Uterus (tissue), 4 donors: Measurements from ENCODE around the gene VSIR. TPM values are rescaled to one million over a fixed set of nuclear protein-coding genes. Genes with fewer than 3 reads are reported as not detected.

Experiments used
- DNase-seq, 2 donors: peaks; one replicate each; pipeline ENCODE4 v3.0.0-alpha.2; 2019 to 2020
- H3K27ac ChIP-seq, 2 donors: fragments of 200-600 bp; sonication (generic); 1 replicate in 1 of 2; 2 replicates in 1 of 2; pipeline ENCODE4 v1.5.1; 2016 to 2018
- H3K27me3 ChIP-seq, 2 donors: fragments of 200-600 bp; sonication (generic); one replicate each; pipeline ENCODE4 v1.5.1; 2018 to 2019; ENCODE audit warnings: control low read depth in 1 of 2
- H3K36me3 ChIP-seq, 2 donors: fragments of 200-600 bp; sonication (generic); one replicate each; pipeline ENCODE4 v1.5.1; 2019; ENCODE audit warnings: control low read depth in 1 of 2
- H3K4me1 ChIP-seq, 2 donors: fragments of 200-600 bp; sonication (generic); one replicate each; pipeline ENCODE4 v1.5.1; 2018 to 2019; ENCODE audit warnings: control low read depth in 1 of 2
- H3K4me3 ChIP-seq, 2 donors: fragments of 200-600 bp; sonication (generic); 1 replicate in 1 of 2; 2 replicates in 1 of 2; pipeline ENCODE4 v1.5.1; 2018 to 2019; ENCODE audit warnings: mild to moderate bottlenecking in 1 of 2
- H3K9me3 ChIP-seq, 2 donors: fragments of 200-600 bp; sonication (generic); one replicate each; pipeline ENCODE4 v1.5.1; 2019; ENCODE audit warnings: control low read depth in 1 of 2
- CTCF ChIP-seq, 4 experiments: fragments of 200-600 bp in 2 of 4; fragments of 450-650 bp in 2 of 4; sonication (generic) in 2 of 4; IDR thresholded peaks; one replicate each; pipeline ENCODE4 v1.5.1; 2016 to 2019; ENCODE audit warnings: antibody characterized with exemption in 4 of 4, mild to moderate bottlenecking in 2 of 4, moderate library complexity in 1 of 4
- POLR2A ChIP-seq, 2 donors: fragments of 450-650 bp; IDR thresholded peaks; one replicate each; pipeline ENCODE4 v1.6.1; 2016; ENCODE audit warnings: antibody characterized with exemption in 2 of 2, mild to moderate bottlenecking in 1 of 2, moderate library complexity in 1 of 2
- intact Hi-C: fragments of 100-400 bp; cut with DNase I; formaldehyde crosslinking; loops from one replicate; pipeline ENCODE4 v1.15.1; 2023; ENCODE audit warnings: low total_unique reads
- total RNA-seq, 4 donors: library from RNA; depleted of rRNA in 3 of 4; stranded (reverse); fragments of >200 nt in 3 of 4; gene quantifications; one replicate each; pipeline versions ENCODE4 v1.1.0 to v1.2.4, GENCODE V29; 2014 to 2023
- donor health status: DM: yes; HTN: yes; CAD: no.

The VSIR gene
- total RNA-seq, 4 donors from 2014 or later = 18.9 to 127 (median 36.7) TPM

- intact Hi-C loops = no loop called here
- H3K9me3 ChIP-seq = no peaks in the 10 kb centered on the region
- no peak overlapping the region for H3K4me3 ChIP-seq
- TF ChIP-seq POLR2A (IDR thresholded peaks at IDR 0.05) = no peak
- no peak for TF ChIP-seq CTCF (IDR thresholded peaks at IDR 0.05)
- peak in 1 of 2 donors; percentile 40 for DNase-seq
- no peaks in the 10 kb centered on the region for H3K27me3 ChIP-seq
- H3K36me3 ChIP-seq = no peaks in the 10 kb centered on the region
- H3K27ac ChIP-seq = peak overlapping the region in 1 of 2 donors; percentile 7
- peaks cover 0 to 6% of the 10 kb centered on the region in 2 donors for H3K4me1 ChIP-seq
Measured at GRCh38 chr10:71753091-71753959, 20.0 kb downstream of the VSIR start.

- Histone ChIP-seq H3K27me3 (no peaks in the 10 kb centered on the region), H3K4me1 (peaks cover 0 to 12% of the 10 kb centered on the region in 2 donors), H3K36me3 (no peaks in the 10 kb centered on the region), H3K9me3 (no peaks in the 10 kb centered on the region), H3K27ac (peak overlapping the region in 1 of 2 donors; percentile 7), H3K4me3 (no peak overlapping the region)
- DNase-seq = no peak
- intact Hi-C loops = no loop called here
- no peak for TF ChIP-seq CTCF (IDR thresholded peaks at IDR 0.05)
- TF ChIP-seq POLR2A (IDR thresholded peaks at IDR 0.05) = no peak
Measured at GRCh38 chr10:71752391-71753090, 20.8 kb downstream of the VSIR start.

GRCh38 chr10:71751515-71752224 is 21.6 kb downstream of the VSIR start:
- Histone ChIP-seq H3K36me3 (no peaks in the 10 kb centered on the region), H3K4me1 (peaks cover 0 to 10% of the 10 kb centered on the region in 2 donors), H3K9me3 (no peaks in the 10 kb centered on the region), H3K4me3 (no peak overlapping the region), H3K27ac (no peak overlapping the region), H3K27me3 (no peaks in the 10 kb centered on the region)
- intact Hi-C loops = no loop called here
- no peak for TF ChIP-seq CTCF (IDR thresholded peaks at IDR 0.05)
- TF ChIP-seq POLR2A (IDR thresholded peaks at IDR 0.05) = no peak
- no peak for DNase-seq

GRCh38 chr10:71750986-71751385 is 22.3 kb downstream of the VSIR start:
- peaks cover 0 to 6% of the 10 kb centered on the region in 2 donors for H3K4me1 ChIP-seq
- no peaks in the 10 kb centered on the region for H3K36me3 ChIP-seq
- DNase-seq = no peak
- no peak for TF ChIP-seq POLR2A (IDR thresholded peaks at IDR 0.05)
- no peak for TF ChIP-seq CTCF (IDR thresholded peaks at IDR 0.05)
- H3K27ac ChIP-seq = no peak overlapping the region
- intact Hi-C loops = no loop called here
- H3K9me3 ChIP-seq = no peaks in the 10 kb centered on the region
- no peaks in the 10 kb centered on the region for H3K27me3 ChIP-seq
- H3K4me3 ChIP-seq = no peak overlapping the region
